Measurements from ENCODE around the gene ZNF407. TPM values are rescaled to one million over a fixed set of nuclear protein-coding genes. Genes with fewer than 3 reads are reported as not detected.

ZNF407 gene
- total and polyA plus RNA-seq, 2 of the 13 experiments (the other 11 are each of a cell fraction or from before 2014, with no cell fraction given), result 2.3 to 8.7 TPM

- no peak for TF ChIP-seq ZNF143 (CRISPR knock-in tag; IDR thresholded peaks at IDR 0.05)
Observed at GRCh38 chr18:75044296-75044695, 446.6 kb downstream of the ZNF407 start (continued).

- WGBS (ENCODE audit: low lambda C conversion rate), result 93% methylated on average over 5 of the region's 5 CpGs
- Histone ChIP-seq H3K27ac (ENCODE audit: extremely low read length, insufficient read depth, low read length) (no peak overlapping the region), H3K36me3 (replicated peaks in 1 of 2; ENCODE audit: control insufficient read depth in 1 of 2, insufficient read depth in 2 of 2, low read length in 2 of 2) (no peaks in the 10 kb centered on the region), H4K20me1 (ENCODE audit: insufficient read depth, low read length) (no peaks in the 10 kb centered on the region), H3K27me3 (ENCODE audit: control insufficient read depth in 1 of 2, insufficient read depth in 2 of 2, low read length in 2 of 2) (no peaks in the 10 kb centered on the region), H3K9ac (ENCODE audit: insufficient read depth, low read depth, low read length) (no peak overlapping the region), H3K4me1 (ENCODE audit: insufficient read depth, low read length) (no peaks in the 10 kb centered on the region), H3K79me2 (ENCODE audit: insufficient read depth, low read length) (no peaks in the 10 kb centered on the region), H3K9me3 (ENCODE audit: low read length) (no peaks in the 10 kb centered on the region), H3K4me2 (ENCODE audit: low read depth, low read length) (no peak overlapping the region), H2AFZ (ENCODE audit: low read length) (no peak overlapping the region), H3K4me3 (replicated peaks in 1 of 3; ENCODE audit: insufficient read depth in 1 of 3, low read depth in 2 of 3, low read length in 3 of 3) (no peak overlapping the region)
- no peak for FAIRE-seq
- TF ChIP-seq ZNF737 (CRISPR knock-in tag; IDR thresholded peaks at IDR 0.05; ENCODE audit: borderline replicate concordance) (no peak), MAFF (IDR thresholded peaks at IDR 0.05; ENCODE audit: low read depth, low read length) (peak; percentile 76), MAFK (conservative IDR thresholded peaks at IDR 0.05 in 1 of 2, IDR thresholded peaks at IDR 0.05 in 1 of 2; ENCODE audit: low read length in 2 of 2) (peak; percentile 51 to 86; a peak in 3 of 4 replicates)
- no peak for DNase-seq (ENCODE audit: low spot score)
- CTCF ChIA-PET (ENCODE audit: low intra/inter-chr PET ratio, low total read pairs), result no interaction called here
- no peak for ATAC-seq
- in situ Hi-C loops (cut with HindIII; ENCODE audit: extremely low pct_ligation_motif_present, low pct_unique_long_range_greater_than_20kb) (no loop called here), intact Hi-C loops (cut with micrococcal nuclease; ENCODE audit: unreplicated experiment) (no loop called here)
- POLR2A ChIA-PET, result no interaction called here
- no TSS peak for BruUV-seq (replicated peaks)
Observed at GRCh38 chr18:75044791-75045190, 447.1 kb downstream of the ZNF407 start.

GRCh38 chr18:75045272-75045671 lies 447.6 kb downstream of the ZNF407 start:
- ChIA-PET POLR2A (no interaction called here), CTCF (ENCODE audit: low intra/inter-chr PET ratio, low total read pairs) (no interaction called here)
- no peaks in the 10 kb centered on the region for H3K9me3 ChIP-seq (ENCODE audit: low read length)
- no peak overlapping the region for H3K4me3 ChIP-seq (replicated peaks in 1 of 3; ENCODE audit: insufficient read depth in 1 of 3, low read depth in 2 of 3, low read length in 3 of 3)
- H3K4me2 ChIP-seq (ENCODE audit: low read depth, low read length), result no peak overlapping the region
- no peaks in the 10 kb centered on the region for H3K4me1 ChIP-seq (ENCODE audit: insufficient read depth, low read length)
- WGBS (ENCODE audit: low lambda C conversion rate), result 96% methylated on average over 4 of the region's 4 CpGs
- no peak for ATAC-seq
- no peaks in the 10 kb centered on the region for H4K20me1 ChIP-seq (ENCODE audit: insufficient read depth, low read length)
- in situ Hi-C loops (cut with HindIII; ENCODE audit: extremely low pct_ligation_motif_present, low pct_unique_long_range_greater_than_20kb) (no loop called here), intact Hi-C loops (cut with micrococcal nuclease; ENCODE audit: unreplicated experiment) (no loop called here)
- H3K27ac ChIP-seq (ENCODE audit: extremely low read length, insufficient read depth, low read length), result no peak overlapping the region
- H3K27me3 ChIP-seq (ENCODE audit: control insufficient read depth in 1 of 2, insufficient read depth in 2 of 2, low read length in 2 of 2), result no peaks in the 10 kb centered on the region
- H3K36me3 ChIP-seq (replicated peaks in 1 of 2; ENCODE audit: control insufficient read depth in 1 of 2, insufficient read depth in 2 of 2, low read length in 2 of 2), result no peaks in the 10 kb centered on the region
- H2AFZ ChIP-seq (ENCODE audit: low read length), result no peak overlapping the region
- no peaks in the 10 kb centered on the region for H3K79me2 ChIP-seq (ENCODE audit: insufficient read depth, low read length)
- no peak overlapping the region for H3K9ac ChIP-seq (ENCODE audit: insufficient read depth, low read depth, low read length)
- no peak for FAIRE-seq
- DNase-seq (ENCODE audit: low spot score), result no peak
- BruUV-seq (replicated peaks), result no TSS peak
- TF ChIP-seq ZNF207 (IDR thresholded peaks at IDR 0.05; ENCODE audit: borderline replicate concordance), result no peak
- no peak for TF ChIP-seq KLF13 (CRISPR knock-in tag; IDR thresholded peaks at IDR 0.05)
- TF ChIP-seq, protein P1, sequence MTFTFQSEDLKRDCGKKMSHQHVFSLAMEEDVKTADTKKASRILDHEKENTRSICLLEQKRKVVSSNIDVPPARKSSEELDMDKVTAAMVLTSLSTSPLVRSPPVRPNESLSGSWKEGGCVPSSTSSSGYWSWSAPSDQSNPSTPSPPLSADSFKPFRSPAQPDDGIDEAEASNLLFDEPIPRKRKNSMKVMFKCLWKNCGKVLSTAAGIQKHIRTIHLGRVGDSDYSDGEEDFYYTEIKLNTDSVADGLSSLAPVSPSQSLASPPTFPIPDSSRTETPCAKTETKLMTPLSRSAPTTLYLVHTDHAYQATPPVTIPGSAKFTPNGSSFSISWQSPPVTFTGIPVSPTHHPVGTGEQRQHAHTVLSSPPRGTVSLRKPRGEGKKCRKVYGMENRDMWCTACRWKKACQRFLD (CRISPR knock-in tag; IDR thresholded peaks at IDR 0.05; ENCODE audit: borderline replicate concordance), result no peak
- TF ChIP-seq HOXA9 (CRISPR knock-in tag; IDR thresholded peaks at IDR 0.05; ENCODE audit: borderline replicate concordance), result no peak
- TF ChIP-seq, protein P2, sequence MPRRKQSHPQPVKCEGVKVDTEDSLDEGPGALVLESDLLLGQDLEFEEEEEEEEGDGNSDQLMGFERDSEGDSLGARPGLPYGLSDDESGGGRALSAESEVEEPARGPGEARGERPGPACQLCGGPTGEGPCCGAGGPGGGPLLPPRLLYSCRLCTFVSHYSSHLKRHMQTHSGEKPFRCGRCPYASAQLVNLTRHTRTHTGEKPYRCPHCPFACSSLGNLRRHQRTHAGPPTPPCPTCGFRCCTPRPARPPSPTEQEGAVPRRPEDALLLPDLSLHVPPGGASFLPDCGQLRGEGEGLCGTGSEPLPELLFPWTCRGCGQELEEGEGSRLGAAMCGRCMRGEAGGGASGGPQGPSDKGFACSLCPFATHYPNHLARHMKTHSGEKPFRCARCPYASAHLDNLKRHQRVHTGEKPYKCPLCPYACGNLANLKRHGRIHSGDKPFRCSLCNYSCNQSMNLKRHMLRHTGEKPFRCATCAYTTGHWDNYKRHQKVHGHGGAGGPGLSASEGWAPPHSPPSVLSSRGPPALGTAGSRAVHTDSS (CRISPR knock-in tag; conservative IDR thresholded peaks at IDR 0.05), result no peak
- no peak for TF ChIP-seq ZNF605 (CRISPR knock-in tag; IDR thresholded peaks at IDR 0.05)
- TF ChIP-seq, protein P3, sequence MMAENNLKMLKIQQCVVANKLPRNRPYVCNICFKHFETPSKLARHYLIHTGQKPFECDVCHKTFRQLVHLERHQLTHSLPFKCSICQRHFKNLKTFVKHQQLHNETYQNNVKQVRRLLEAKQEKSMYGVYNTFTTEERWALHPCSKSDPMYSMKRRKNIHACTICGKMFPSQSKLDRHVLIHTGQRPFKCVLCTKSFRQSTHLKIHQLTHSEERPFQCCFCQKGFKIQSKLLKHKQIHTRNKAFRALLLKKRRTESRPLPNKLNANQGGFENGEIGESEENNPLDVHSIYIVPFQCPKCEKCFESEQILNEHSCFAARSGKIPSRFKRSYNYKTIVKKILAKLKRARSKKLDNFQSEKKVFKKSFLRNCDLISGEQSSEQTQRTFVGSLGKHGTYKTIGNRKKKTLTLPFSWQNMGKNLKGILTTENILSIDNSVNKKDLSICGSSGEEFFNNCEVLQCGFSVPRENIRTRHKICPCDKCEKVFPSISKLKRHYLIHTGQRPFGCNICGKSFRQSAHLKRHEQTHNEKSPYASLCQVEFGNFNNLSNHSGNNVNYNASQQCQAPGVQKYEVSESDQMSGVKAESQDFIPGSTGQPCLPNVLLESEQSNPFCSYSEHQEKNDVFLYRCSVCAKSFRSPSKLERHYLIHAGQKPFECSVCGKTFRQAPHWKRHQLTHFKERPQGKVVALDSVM (CRISPR knock-in tag; IDR thresholded peaks at IDR 0.05), result no peak
- no peak for TF ChIP-seq MLLT10 (CRISPR knock-in tag; IDR thresholded peaks at IDR 0.05)
- no peak for TF ChIP-seq NFRKB (IDR thresholded peaks at IDR 0.05)
- no peak for TF ChIP-seq ZNF230 (CRISPR knock-in tag; IDR thresholded peaks at IDR 0.05)
